Measurements from ENCODE around the gene HEXD.

The HEXD gene

DNA sequence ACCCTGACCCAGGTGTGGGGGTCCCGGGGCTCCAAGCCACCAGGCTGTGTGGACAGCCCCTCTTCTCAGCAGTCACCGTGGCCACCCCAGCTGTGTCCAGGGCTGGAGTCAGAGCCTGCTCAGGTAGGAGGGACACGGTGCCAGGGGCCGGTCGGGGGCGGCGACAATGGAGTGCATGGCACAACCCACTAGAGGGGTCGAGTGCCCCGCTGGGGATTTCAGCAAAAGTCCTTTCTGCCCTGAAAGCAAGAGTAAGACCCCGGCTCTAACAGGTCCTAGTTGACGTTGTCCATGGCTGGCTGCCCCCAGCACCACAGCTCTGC is 35.3 kb upstream of the HEXD start:
- no peak for FAIRE-seq

DNA sequence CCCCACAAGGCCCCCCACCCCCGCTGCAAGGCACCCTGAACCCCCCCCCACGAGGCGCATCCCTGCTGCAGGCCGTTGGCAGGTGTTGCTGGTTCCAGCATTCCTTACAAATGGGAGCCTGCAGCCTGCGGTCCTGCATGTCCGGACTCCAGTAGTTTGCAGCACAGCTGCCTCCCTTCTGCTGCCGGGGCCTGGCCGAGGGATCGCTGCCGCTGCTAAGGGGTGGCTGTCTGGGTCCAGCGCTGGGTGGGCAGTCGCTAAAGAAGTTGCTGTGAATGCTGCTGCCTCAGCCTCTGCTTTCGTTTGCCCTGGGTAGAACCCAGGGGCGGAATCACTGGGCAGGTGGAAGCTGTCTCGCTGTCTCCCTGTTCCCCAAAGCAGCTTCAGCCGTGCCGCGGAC is 34.7 kb upstream of the HEXD start:
- FAIRE-seq, result no peak

DNA sequence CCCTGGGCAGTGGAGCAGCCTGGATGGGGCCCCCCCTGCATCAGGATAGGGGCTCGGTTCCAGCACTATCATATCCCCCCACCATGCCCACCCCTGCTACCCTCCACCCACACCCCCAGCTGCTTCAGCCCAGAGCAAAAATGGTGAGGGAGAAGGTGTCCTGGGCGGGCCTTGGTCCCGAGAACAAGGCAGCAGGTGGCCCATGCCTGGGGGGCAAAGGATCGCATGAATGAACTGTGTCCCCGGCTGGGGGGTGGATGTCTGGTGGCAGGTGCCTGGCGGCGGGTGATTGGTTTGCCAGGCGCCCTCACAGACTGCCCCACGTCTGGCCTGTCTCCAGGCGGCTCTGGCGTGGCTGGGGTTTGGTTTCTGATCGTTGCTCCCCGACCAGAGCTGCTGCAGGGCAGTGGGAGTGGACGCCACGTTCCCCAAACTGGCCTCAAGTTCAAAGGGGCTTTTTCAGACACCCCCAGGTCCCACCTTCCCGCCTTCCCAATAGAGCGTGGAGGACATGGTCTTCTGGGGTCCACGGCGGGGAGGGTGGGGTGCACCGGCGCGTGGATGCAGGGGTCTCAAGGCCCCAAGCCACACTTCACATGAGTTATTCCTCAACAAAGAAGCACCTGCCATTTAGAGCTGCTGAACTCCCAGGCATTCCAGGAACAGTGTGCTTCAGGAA is 34.0 kb upstream of the HEXD start:
- no peak for FAIRE-seq

DNA sequence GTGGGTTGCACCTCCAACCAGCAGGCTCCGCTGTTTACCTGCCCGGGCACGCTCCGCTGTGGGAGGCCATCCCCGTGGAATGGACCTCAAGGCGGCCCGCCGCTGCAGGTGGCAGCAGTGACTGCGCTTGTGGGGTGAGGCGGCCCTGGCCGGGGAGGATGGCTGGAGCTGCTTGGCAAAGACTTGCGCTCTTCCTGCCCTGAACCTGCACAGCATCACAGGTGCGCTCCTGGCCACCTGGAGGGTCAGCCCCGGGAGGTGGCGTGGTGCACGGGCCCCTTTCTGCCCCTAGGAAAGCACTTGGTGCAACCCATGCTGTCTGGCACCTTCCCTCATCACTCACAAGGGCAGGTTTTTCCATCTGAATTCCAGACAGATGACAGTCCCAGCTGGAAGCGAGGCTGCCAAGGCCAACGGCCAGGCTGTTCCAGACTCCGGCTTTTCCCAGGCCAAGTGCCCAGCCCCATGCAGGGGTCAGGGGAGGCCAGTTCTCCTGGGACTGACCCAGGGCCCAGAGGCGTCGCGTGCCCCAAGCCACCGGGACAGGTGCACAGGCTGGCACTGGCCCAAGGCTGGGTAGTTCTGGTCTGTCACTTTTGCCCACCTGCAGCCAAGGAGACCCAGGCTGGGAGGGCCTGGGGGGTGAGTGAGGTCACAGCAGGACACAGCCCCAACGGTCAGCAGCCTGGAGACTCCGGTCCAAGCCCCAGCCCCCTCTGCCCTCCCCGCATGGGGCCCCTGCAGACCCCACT is 33.2 kb upstream of the HEXD start:
- no peak for FAIRE-seq

DNA sequence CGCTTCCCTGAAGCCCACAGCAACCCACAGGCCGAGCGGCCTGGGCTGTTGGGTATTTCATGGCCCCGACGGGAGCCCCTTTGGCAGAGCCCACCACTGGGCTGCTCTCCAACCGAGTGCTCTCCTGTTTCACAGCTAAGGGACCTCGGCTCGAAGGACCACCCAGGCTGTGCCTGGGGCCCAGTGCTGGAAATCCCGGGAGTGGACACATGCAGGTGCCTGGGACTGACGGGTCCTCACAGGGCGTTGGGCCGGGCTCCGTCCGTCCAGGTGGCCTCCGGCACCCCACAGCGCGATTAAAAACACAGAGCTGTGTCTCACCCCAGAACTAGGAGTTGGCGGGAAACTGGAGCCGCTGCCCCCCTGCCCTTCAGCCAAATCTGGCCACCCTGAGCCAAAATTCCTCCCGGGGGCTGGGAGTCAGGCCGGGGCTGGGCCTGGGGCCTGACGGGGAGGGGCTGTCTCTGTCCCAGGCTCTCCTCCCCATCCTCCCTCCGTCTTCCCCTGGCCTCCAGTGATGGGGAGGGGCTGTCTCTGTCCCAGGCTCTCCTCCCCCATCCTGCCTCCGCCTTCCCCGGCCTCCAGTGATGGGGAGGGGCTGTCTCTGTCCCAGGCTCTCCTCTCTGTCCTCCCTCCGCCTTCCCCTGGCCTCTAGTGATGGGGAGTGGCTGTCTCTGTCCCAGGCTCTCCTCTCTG is 32.4 kb upstream of the HEXD start:
- FAIRE-seq, result no peak

DNA sequence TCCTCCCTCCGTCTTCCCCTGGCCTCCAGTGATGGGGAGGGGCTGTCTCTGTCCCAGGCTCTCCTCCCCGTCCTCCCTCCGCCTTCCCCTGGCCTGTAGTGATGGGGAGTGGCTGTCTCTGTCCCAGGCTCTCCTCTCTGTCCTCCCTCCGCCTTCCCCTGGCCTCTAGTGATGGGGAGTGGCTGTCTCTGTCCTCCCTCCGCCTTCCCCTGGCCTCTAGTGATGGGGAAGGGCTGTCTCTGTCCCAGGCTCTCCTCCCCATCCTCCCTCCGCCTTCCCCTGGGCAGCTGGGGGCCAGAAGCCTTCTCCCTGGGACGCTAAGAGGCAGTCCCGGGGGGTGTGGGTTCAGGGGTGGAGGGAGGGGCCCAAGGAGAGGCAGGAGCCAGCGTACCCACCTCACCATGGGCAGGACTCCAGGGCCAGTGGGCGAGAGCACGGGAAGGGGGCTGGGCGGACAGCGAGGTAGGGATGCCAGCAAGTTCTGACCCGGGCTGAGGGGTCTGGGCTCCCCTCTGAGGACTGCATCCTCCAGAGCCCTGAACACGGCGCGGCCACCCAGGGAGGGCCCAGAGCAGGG is 31.8 kb upstream of the HEXD start:
- FAIRE-seq, result no peak

GRCh38 chr17:82386881-82387704 is 31.1 kb upstream of the HEXD start:
- no peak for FAIRE-seq

DNA sequence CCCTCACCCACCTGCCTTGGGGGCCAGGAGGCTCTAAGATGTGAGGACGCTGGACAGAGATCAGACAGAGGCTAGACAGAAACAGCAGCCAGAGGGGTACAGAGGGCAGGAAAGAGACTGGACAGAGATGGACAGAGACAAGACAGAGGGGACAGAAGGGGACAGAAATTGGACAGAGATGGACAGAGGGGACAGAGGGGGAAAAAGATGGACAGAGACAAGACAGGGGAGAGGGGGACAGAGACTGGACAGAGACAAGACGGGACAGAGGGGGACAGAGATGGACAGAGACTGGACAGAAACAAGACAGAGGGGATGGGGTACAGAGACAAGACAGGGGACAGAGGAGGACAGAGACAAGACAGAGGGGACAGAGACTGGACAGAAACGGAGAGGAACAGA is 30.4 kb upstream of the HEXD start:
- no peak for FAIRE-seq

DNA sequence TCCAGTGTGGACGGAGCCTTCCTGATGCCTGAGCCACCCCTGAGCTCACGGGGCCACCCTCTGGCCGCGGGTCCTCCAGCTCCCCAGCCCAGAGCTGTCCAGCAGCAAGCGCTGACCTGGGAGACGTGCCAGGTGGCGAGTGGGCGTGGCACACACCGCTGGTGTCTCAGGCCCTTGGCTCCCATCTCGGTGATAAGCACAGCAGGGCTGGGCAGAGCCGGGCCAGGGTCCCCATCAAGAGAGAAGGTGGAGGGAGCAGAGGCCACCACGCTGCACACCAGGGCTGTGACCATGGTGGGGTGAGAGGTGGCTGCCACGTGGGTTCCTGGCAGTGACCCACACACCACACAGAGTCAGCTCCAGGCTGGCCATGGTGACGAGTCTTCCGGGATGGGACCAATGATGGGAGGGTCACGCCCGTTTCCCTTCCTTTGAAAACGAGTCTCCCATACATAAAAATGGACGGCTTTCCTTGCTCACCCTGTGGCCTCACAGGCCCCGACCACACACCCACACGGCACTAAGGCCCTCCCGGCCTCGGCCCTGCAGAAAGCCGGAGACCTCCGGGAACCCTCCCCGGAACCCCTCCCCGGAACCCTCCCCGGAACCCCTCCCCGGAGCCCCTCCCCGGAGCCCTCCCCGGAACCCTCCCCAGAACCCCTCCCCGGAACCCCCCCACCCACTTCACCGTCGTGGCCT is 29.8 kb upstream of the HEXD start:
- no peak for FAIRE-seq

DNA sequence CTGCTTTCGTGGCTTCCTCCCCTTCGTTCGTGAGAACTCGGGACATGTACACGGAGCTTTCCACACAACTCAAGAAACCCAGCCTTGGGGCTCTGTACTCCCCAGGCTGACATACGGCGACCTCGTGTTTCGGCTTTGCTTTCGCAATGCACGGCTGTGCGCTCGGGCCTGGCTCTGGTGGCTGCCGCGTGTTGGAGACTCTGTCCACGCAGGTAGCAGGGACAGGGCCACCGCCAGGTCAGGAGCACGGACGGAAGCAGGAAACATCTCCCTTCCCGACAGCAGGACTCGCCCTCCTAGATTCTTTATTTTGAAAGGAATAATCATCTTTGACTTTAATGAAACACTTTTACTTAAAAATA is 29.2 kb upstream of the HEXD start:
- FAIRE-seq, result no peak

DNA sequence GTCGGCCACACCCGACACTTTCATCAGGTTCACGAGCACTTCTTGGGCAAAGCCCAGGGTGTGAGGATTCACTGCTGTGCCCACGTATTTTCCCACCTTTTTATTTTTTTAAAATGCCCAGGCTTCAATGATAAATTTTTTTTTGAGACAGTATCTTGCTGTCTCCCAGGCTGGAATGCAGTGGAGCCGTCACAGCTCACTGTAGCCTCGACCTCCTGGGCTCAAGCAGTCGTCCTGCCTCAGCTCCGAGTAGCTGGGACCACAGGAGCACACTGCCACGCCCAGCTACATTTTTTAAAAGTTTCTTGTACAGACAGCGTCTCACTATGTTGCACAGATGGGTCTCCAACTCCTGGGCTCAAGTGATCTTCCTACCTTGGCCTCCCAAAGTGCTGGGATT is 28.8 kb upstream of the HEXD start:
- no peak for FAIRE-seq

- no peak for FAIRE-seq
Measured at GRCh38 chr17:82390015-82390859, 27.9 kb upstream of the HEXD start.

GRCh38 chr17:82390860-82391435 is 27.2 kb upstream of the HEXD start:
- no peak for FAIRE-seq

GRCh38 chr17:82391496-82392066 is 26.6 kb upstream of the HEXD start:
- no peak for FAIRE-seq

- no peak for FAIRE-seq
Measured at GRCh38 chr17:82392209-82392920, 25.8 kb upstream of the HEXD start.

GRCh38 chr17:82392941-82393340 is 25.2 kb upstream of the HEXD start:
- FAIRE-seq, result no peak

DNA sequence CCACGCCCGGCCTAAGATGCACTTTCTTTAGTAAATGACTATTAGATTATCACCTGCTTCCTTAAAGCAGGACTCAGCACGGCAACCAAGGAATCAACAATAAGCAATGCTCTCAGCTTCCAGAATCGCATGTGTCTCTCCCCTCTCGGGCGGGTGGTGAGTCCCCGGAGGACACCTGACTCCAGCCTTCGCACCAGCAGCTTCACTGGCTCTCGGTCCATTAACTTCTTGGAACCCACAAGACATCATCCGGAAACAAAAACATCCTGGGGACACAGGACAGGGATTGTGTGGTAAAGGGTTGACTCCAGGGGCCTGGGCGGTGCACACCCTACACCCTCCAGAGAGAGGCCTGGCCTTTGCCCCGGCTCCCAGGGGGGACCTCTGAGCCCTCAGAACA is 23.9 kb upstream of the HEXD start:
- no peak for FAIRE-seq

- no peak for FAIRE-seq
Measured at GRCh38 chr17:82396601-82397435, 21.3 kb upstream of the HEXD start.

Measured in islet of Langerhans (tissue), 1 donor.